HEK293 (cell line): ENCODE measurements around the gene C1orf115.

Experiments
- CTCF ChIA-PET: fragments of 350-600 bp; formaldehyde crosslinking; extraction: SDS; loops from one replicate; lab custom pipeline; 2021; ENCODE audit warnings: antibody characterized with exemption; lab: Yijun Ruan, JAX
- POLR2A ChIA-PET: fragments of 300-600 bp; formaldehyde crosslinking; extraction: SDS; loops from one replicate; lab custom pipeline; 2020; ENCODE audit warnings: antibody characterized with exemption, inconsistent platforms; lab: Yijun Ruan, JAX
- H3K27ac ChIP-seq: fragments of 200-500 bp; sonication (Bioruptor generic); 2 replicates; pipeline ENCODE4 v1.5.1; 2014; ENCODE audit warnings: low read depth, low read length, control low read depth, inconsistent platforms; ENCODE audit errors: extremely low read depth
- H3K36me3 ChIP-seq, 2 experiments: fragments of 200-500 bp in 1 of 2; sonication (Bioruptor generic) in 1 of 2; 1 replicate in 1 of 2; 2 replicates in 1 of 2; pipeline ENCODE4 v1.5.1; 2014 to 2017; ENCODE audit warnings: inconsistent platforms in 2 of 2, low read length in 2 of 2; ENCODE audit not compliant: control insufficient read depth in 2 of 2, insufficient read depth in 1 of 2
- H3K4me1 ChIP-seq: fragments of 200-500 bp; sonication (Bioruptor generic); 2 replicates; pipeline ENCODE4 v1.5.1; 2014; ENCODE audit warnings: mild to moderate bottlenecking, low read length, inconsistent platforms; ENCODE audit not compliant: control insufficient read depth, insufficient read depth
- H3K4me3 ChIP-seq: 2 replicates; pipeline ENCODE4 v1.5.1; 2011; ENCODE audit warnings: low read depth, mild to moderate bottlenecking, control low read depth, low read length, moderate library complexity
- H3K9me3 ChIP-seq: fragments of 200-500 bp; sonication (Bioruptor generic); 2 replicates; pipeline ENCODE4 v1.5.1; 2014; ENCODE audit warnings: low read depth, low read length, inconsistent platforms; ENCODE audit not compliant: control insufficient read depth, insufficient read depth
- BCL11A ChIP-seq: fragments of 450-650 bp; formaldehyde crosslinking; IDR thresholded peaks from 2 replicates; pipeline ENCODE4 v1.5.1; 2016; ENCODE audit warnings: low read depth, missing biosample characterization, missing genetic modification characterization
- CTCF ChIP-seq: fragments of 450-650 bp; formaldehyde crosslinking; IDR thresholded peaks from 2 replicates; pipeline ENCODE4 v1.5.1; 2016; ENCODE audit warnings: missing biosample characterization, missing genetic modification characterization
- GLI4 ChIP-seq: fragments of 450-650 bp; formaldehyde crosslinking; IDR thresholded peaks from 2 replicates; pipeline ENCODE4 v1.5.1; 2016; ENCODE audit warnings: missing biosample characterization, missing genetic modification characterization
- GLIS1 ChIP-seq: fragments of 450-650 bp; formaldehyde crosslinking; IDR thresholded peaks from 2 replicates; pipeline ENCODE4 v1.5.1; 2016; ENCODE audit warnings: missing biosample characterization, missing genetic modification characterization
- OSR2 ChIP-seq: fragments of 450-650 bp; formaldehyde crosslinking; IDR thresholded peaks from 2 replicates; pipeline ENCODE4 v1.5.1; 2016; ENCODE audit warnings: missing biosample characterization, missing genetic modification characterization
- ZBTB21 ChIP-seq: fragments of 450-650 bp; formaldehyde crosslinking; IDR thresholded peaks from 2 replicates; pipeline ENCODE4 v1.5.1; 2017; ENCODE audit warnings: missing biosample characterization, missing genetic modification characterization
- ZEB2 ChIP-seq: fragments of 450-650 bp; formaldehyde crosslinking; IDR thresholded peaks from 2 replicates; pipeline ENCODE4 v1.5.1; 2016; ENCODE audit warnings: missing biosample characterization, missing genetic modification characterization
- ZNF169 ChIP-seq: fragments of 450-650 bp; formaldehyde crosslinking; IDR thresholded peaks from 2 replicates; pipeline ENCODE4 v1.5.1; 2016; ENCODE audit warnings: missing biosample characterization, missing genetic modification characterization
- ZNF394 ChIP-seq: fragments of 450-650 bp; formaldehyde crosslinking; IDR thresholded peaks from 2 replicates; pipeline ENCODE4 v1.5.1; 2016; ENCODE audit warnings: missing biosample characterization, missing genetic modification characterization, mild to moderate bottlenecking, moderate library complexity, borderline replicate concordance
- TF ChIP-seq, protein P1 (sequence below): fragments of 450-650 bp; formaldehyde crosslinking; IDR thresholded peaks from 2 replicates; pipeline ENCODE4 v1.5.1; 2016; ENCODE audit warnings: missing biosample characterization, missing genetic modification characterization
- TF ChIP-seq, protein P2 (sequence below): fragments of 450-650 bp; formaldehyde crosslinking; IDR thresholded peaks from 2 replicates; pipeline ENCODE4 v1.5.1; 2017; ENCODE audit warnings: missing biosample characterization, mild to moderate bottlenecking, missing genetic modification characterization, moderate library complexity
- TF ChIP-seq, protein P3 (sequence below): fragments of 450-650 bp; formaldehyde crosslinking; IDR thresholded peaks from 2 replicates; pipeline ENCODE4 v1.5.1; 2016; ENCODE audit warnings: missing biosample characterization, missing genetic modification characterization
- TF ChIP-seq, protein P4 (sequence below): fragments of 450-650 bp; formaldehyde crosslinking; IDR thresholded peaks from 2 replicates; pipeline ENCODE4 v1.5.1; 2017; ENCODE audit warnings: missing biosample characterization, missing genetic modification characterization
- TF ChIP-seq, protein P5 (sequence below): fragments of 450-650 bp; formaldehyde crosslinking; IDR thresholded peaks from 2 replicates; pipeline ENCODE4 v1.5.1; 2016; ENCODE audit warnings: missing biosample characterization, missing genetic modification characterization

The C1orf115 gene

GRCh38 chr1:220746851-220747250 lies 56.7 kb downstream of the C1orf115 start (continued):
- TF ChIP-seq, protein P1, sequence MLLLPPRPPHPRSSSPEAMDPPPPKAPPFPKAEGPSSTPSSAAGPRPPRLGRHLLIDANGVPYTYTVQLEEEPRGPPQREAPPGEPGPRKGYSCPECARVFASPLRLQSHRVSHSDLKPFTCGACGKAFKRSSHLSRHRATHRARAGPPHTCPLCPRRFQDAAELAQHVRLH (tag by site-specific recombination): no peak
- TF ChIP-seq, protein P2, sequence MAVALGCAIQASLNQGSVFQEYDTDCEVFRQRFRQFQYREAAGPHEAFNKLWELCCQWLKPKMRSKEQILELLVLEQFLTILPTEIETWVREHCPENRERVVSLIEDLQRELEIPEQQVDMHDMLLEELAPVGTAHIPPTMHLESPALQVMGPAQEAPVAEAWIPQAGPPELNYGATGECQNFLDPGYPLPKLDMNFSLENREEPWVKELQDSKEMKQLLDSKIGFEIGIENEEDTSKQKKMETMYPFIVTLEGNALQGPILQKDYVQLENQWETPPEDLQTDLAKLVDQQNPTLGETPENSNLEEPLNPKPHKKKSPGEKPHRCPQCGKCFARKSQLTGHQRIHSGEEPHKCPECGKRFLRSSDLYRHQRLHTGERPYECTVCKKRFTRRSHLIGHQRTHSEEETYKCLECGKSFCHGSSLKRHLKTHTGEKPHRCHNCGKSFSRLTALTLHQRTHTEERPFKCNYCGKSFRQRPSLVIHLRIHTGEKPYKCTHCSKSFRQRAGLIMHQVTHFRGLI: peak; percentile 76; the same call in 1 of the 2 replicates
- TF ChIP-seq, protein P3, sequence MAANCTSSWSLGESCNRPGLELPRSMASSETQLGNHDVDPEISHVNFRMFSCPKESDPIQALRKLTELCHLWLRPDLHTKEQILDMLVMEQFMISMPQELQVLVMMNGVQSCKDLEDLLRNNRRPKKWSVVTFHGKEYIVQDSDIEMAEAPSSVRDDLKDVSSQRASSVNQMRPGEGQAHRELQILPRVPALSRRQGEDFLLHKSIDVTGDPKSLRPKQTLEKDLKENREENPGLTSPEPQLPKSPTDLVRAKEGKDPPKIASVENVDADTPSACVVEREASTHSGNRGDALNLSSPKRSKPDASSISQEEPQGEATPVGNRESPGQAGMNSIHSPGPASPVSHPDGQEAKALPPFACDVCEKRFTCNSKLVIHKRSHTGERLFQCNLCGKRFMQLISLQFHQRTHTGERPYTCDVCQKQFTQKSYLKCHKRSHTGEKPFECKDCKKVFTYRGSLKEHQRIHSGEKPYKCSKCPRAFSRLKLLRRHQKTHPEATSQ: no peak
- TF ChIP-seq, protein P4, sequence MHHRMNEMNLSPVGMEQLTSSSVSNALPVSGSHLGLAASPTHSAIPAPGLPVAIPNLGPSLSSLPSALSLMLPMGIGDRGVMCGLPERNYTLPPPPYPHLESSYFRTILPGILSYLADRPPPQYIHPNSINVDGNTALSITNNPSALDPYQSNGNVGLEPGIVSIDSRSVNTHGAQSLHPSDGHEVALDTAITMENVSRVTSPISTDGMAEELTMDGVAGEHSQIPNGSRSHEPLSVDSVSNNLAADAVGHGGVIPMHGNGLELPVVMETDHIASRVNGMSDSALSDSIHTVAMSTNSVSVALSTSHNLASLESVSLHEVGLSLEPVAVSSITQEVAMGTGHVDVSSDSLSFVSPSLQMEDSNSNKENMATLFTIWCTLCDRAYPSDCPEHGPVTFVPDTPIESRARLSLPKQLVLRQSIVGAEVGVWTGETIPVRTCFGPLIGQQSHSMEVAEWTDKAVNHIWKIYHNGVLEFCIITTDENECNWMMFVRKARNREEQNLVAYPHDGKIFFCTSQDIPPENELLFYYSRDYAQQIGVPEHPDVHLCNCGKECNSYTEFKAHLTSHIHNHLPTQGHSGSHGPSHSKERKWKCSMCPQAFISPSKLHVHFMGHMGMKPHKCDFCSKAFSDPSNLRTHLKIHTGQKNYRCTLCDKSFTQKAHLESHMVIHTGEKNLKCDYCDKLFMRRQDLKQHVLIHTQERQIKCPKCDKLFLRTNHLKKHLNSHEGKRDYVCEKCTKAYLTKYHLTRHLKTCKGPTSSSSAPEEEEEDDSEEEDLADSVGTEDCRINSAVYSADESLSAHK (tag by site-specific recombination): no peak
- TF ChIP-seq OSR2 (no peak), CTCF (no peak)

GRCh38 chr1:220747437-220748088 lies 57.4 kb downstream of the C1orf115 start:
- H3K4me3 ChIP-seq: peak overlapping the region; percentile 71
- H3K9me3 ChIP-seq: no peaks in the 10 kb centered on the region
- no peaks in the 10 kb centered on the region for H3K36me3 ChIP-seq
- POLR2A ChIA-PET: interaction anchor here (0.6 to 2.8 kb wide), 10 partner anchors 10 to 447 kb away, joined by 3 to 19 read pairs (median 4); partner anchors contain the start of gene MTARC1
- H3K4me1 ChIP-seq: 0 out of 2 replicates have a peak, but pooled peaks cover 10% of the 10 kb centered on the region
- H3K27ac ChIP-seq: peak overlapping the region; percentile 86; the same call in 1 of the 2 replicates
- CTCF ChIA-PET: interaction anchor here (0.6 to 5.1 kb wide), 6 partner anchors 13 to 1197 kb away, joined by 3 to 32 read pairs (median 3); no protein-coding TSS in a partner anchor
- TF ChIP-seq ZEB2 (tag by site-specific recombination) (peak; percentile 66; the same call in 1 of the 2 replicates), GLI4 (0 out of 2 replicates have a peak, but pooled peaks have one; percentile 5), ZNF394 (tag by site-specific recombination) (no peak)

DNA sequence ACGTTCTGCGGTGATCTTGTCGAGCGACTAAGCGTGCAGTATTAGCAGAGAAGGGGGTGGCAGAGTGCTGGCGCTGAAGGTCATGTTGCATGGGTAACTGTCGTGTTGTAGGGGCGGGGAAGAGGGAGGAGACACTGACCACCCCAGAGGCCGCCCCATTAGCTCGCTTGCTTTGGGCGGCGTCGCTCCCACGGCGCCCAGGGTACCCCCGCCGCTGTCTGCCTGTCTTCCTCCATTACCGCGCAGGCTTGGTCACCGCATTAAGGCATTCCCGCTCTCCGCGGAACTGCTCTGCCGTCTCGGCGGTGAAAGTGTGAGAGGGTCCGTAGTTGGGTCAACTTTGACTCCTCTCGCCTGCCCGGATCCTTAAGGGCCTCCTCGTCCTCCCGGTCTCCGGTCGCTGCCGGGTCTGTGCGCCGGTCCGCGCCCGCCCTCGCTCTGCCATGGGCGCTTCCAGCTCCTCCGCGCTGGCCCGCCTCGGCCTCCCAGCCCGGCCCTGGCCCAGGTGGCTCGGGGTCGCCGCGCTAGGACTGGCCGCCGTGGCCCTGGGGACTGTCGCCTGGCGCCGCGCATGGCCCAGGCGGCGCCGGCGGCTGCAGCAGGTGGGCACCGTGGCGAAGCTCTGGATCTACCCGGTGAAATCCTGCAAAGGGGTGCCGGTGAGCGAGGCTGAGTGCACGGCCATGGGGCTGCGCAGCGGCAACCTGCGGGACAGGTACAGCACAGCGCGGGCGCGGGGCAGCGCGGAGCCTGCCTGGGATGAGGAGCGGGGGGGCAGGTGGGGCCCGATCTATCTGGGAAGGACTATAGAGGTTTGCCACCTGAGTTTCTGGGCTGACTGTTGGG lies 58.1 kb downstream of the C1orf115 start, which contains the start of gene MTARC2:
MTARC2 (plus strand) TSS at position 234 of the 846 bp plus-strand sequence; CDS start at position 444, 210 bp downstream.
- POLR2A ChIA-PET: interaction anchor here (0.6 to 2.8 kb wide), 10 partner anchors 9 to 448 kb away, joined by 3 to 19 read pairs (median 4); partner anchors contain the start of gene MTARC1
- Histone ChIP-seq H3K36me3 (no peaks in the 10 kb centered on the region), H3K9me3 (no peaks in the 10 kb centered on the region), H3K4me1 (0 out of 2 replicates have a peak, but pooled peaks cover 10% of the 10 kb centered on the region), H3K27ac (peak within 1 kb of the TSS; percentile 86), H3K4me3 (peak within 1 kb of the TSS; percentile 71)
- CTCF ChIA-PET: interaction anchor here (0.6 to 5.1 kb wide), 10 partner anchors 14 to 1198 kb away, joined by 3 to 32 read pairs (median 3); no protein-coding TSS in a partner anchor
- TF ChIP-seq GLIS1 (peak; percentile 68), BCL11A (peak; percentile 49; the same call in 1 of the 2 replicates), ZBTB21 (tag by site-specific recombination) (no peak), ZNF169 (tag by site-specific recombination) (no peak)
- TF ChIP-seq, protein P4 (tag by site-specific recombination): no peak
- TF ChIP-seq, protein P5, sequence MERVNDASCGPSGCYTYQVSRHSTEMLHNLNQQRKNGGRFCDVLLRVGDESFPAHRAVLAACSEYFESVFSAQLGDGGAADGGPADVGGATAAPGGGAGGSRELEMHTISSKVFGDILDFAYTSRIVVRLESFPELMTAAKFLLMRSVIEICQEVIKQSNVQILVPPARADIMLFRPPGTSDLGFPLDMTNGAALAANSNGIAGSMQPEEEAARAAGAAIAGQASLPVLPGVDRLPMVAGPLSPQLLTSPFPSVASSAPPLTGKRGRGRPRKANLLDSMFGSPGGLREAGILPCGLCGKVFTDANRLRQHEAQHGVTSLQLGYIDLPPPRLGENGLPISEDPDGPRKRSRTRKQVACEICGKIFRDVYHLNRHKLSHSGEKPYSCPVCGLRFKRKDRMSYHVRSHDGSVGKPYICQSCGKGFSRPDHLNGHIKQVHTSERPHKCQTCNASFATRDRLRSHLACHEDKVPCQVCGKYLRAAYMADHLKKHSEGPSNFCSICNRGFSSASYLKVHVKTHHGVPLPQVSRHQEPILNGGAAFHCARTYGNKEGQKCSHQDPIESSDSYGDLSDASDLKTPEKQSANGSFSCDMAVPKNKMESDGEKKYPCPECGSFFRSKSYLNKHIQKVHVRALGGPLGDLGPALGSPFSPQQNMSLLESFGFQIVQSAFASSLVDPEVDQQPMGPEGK (tag by site-specific recombination): peak; percentile 83
